GM19193 (cell line): ENCODE results near the gene DTX4.

Experiments
- POLR2A ChIP-seq: IDR thresholded peaks from 4 replicates; pipeline ENCODE4 v1.6.1; 2011; ENCODE audit not compliant: insufficient read depth, insufficient read length; ENCODE audit errors: extremely low read depth

The DTX4 gene

DNA sequence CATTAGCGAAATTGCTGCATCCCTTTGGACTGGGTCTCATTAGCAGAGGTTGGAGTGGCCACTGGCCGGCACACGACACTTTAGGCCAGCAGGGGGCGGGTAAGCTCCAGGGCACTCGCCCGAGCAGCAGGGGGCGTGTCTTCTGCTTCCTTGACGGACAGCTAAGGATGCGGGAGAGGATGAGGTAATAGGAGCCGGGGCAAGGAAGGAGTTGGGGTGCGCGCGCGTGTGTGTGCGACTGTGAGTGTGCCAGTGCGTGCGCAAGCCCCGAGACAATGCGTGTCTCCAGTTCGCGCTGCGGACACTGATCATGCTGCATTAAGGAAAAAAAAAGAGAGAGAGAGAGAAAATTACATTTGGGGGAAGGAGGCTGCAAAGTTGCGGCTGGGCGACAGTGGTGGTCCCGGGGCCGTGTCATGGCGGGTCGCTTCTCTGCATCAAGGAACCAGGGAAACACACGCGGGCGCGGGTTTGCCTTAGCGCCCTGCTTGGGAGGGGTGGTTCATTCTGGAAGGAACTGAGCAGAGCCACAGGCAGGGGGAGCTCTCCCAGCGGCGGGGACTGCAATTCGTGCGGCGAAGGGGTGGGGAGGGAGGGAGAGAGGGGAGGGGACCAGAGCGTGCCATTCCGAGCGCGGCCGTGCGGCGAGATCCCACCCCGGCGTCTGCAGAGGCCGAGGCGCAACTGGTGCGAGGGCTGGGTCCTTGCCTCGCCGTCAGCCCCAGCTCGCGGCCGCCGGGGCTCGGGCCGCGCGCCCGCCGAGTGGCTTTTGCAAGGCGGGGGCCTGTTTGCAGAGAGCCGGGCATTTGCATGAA is at the start of gene DTX4:
DTX4 (plus strand) TSS at position 625 of the 815 bp plus-strand sequence. CDS start 464 bp downstream, outside the sequence.
- TF ChIP-seq POLR2A, result peak; percentile 10

DNA sequence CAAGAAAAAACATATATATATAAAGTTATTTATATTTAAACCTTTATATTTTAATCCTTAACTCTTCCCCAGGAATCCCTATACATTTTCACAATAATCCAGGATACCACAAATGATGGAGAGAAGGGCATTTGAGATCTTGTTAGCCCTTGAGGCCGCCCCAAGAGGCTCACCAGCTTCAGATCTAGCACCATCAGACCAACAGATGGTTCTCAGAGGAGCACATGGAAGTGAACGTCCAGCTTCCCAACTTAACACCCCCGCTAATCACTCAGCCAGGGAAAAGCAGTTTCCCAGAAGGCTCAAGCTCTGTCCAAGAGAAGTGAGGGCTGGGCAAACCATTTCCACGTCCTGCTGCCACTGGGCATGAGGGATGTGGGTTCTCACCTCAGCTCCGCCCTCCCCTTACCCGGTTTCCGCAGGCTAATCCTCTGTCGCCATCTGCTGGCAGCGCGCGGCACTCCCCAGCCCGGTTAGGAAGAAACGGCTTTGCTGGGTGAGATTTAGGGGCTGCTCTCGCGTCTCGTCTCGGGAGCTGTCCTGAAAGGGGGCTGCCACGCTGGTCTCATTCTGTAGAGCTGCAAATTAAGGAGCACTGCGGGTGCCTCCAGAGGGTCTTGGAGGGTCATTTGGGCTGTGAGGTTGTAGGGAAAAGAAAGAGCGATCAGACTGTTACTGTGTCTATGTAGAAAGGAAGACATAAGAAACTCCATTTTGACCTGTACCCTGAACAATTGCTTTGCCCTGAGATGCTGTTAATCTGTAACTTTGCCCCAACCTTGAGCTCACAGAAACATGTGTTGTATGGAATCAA is 36.1 kb upstream of the DTX4 start:
- TF ChIP-seq POLR2A, result no peak

DNA sequence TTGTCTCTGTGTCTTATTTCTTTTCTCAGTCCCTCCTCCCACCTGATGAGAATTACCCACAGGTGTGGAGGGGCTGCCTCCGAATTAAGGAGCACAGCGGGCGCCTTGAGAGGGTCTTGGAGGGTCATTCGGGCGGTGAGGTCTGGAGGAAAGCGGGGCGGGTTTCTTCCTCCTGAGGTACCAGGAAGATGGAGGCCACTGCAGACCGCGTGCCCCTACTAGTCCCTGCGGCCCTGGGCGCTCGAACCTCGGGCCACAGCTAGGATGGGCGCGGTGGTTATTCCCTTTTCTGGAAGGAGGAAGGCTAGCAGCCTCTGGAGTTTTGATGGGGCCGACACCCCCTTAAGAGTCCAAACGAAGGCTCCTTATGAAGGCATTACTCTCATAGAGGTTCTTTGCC is 34.7 kb upstream of the DTX4 start:
- TF ChIP-seq POLR2A, result no peak

DNA sequence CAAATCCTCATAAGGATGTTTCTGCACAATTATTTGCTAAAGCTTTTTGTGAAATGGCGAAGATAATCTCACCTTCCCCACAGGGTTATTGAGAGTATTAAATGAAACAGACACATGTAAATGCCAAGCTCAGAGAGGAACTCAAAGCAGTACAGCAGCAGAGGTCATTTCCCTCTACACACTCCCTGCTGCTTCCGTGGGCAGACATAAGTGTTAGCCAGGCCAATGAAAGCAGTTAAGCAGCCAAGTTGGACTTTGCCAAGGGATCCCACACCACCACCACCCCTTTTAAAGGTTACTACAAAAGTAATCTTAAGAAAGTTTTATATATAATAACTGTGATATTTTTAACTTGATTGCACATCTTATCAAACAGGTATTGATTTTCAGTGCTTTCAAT is 33.3 kb upstream of the DTX4 start:
- TF ChIP-seq POLR2A, result no peak

DNA sequence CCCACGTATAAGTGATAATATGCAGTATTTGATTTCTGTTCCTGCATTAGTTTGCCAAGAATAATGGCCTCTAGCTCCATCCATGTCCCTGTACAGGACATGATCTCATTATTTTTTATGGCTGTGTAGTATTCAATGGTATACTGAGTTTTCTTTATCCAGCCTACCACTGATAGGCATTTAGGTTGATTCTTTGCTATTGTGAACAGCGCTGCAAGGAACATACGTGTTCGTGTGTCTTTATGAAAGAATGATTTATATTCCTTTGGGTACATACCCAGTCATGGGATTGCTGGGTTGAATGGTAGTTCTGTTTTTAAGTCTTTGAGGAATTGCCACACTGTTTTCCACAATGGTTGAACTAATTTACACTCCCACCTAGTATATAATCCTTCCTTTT is 30.7 kb upstream of the DTX4 start:
- TF ChIP-seq POLR2A, result no peak

DNA sequence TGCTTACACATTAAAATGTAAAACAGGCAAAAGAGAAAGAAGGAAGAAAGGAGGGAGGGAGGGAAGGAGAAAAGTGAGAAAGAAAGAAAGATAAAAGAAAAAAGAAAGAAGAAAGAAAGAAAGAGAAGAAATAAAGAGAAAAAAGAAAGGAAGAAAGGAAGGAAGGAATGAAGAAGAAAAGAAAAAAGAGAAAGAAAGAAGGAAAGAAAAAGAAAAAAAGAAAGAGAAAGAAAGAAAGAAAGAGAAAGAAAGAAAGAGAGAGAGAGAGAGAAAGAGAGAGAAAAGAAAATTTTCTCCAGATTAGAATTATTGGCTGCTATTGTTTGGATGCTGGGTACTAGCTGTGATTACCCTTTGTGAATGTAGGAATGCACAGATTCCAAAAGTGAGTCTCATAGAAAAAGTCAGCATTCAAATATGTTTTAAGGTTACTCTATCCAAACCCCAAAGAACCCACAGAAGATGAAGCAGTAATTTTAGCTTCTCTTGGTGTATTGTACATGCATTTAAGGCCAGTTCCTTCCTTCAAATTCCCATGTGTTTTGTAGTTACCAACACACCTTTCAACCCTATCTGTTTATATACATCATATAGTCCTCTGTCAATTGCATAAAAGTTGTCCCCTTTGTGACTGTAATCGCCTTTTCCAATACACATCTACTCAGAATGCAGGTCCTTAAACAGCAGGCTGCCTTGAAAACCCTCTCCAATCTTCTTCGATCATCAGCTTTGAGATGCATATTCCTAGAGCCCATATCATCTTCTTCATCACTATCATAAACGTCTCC is 30.1 kb upstream of the DTX4 start:
- TF ChIP-seq POLR2A, result no peak

DNA sequence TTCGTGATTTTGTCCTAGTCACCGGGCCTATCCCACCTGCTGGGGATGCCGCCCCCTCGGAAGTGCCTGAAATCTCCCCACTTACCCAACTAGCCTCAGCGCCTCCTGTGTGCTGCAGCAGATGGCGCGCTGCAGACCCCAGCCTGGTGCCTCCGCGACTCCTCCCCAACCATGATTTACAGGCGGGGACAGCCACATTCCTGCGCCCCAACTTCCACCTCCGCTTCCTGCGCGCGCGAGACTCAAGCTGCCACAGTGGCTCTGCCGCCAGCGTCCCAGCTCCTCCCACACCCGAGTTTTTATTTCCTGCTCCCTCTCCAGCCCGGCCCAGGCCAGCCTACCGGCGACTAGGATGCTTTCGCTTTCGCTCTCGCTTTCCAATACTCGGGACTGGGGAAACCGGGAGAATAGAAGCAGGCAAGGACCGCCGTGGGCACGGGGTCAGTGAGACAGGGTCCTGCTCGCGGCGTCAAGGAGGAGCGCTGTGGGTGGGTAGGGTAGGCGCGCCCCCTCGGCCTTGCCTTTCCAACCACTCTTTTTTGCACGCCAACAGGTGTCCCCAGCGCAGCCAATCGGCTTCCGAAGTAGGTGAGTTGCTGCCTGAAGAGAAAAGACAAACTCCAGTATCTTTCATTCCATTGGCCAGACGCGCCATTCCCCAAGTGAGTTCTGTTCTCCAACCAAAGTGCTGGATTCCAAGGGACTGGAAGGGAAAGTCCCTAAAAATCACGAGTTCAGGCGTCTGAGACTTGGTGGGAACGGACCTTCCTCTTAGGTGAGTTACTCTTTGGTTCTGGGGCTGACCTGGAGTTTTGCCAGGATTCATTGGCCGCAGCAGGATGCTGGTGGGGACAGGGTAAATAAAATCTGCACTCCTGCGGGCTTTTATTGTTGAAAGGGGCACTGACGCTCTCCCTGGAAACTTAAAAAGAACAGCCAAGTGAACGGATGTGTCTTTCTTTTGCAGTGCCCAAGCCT is 29.1 kb upstream of the DTX4 start, which contains the start of gene FAM111A:
FAM111A (plus strand) TSS at position 327 of the 978 bp plus-strand sequence. CDS start 6,017 bp downstream, outside the sequence.
- TF ChIP-seq POLR2A, result peak; percentile 65

DNA sequence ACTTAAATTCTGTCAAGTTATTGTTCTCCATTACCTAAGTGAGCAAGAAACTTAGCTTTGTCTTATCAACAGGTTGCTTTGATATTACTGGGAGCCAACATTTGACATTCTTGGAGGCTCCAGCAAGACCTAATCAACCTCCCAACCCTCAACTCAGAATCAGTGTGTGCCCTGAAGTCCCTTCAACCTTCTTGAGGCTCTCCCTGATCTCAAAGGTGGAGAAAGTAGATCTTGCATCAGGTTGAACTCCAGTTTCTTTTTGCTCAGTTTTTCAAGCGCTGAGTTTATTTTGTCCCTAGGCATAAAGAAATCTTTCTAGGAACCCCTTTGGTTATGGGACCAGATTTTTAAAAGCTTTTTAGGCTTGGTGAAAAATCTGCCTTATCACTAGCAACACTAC is 27.8 kb upstream of the DTX4 start:
- no peak for TF ChIP-seq POLR2A

DNA sequence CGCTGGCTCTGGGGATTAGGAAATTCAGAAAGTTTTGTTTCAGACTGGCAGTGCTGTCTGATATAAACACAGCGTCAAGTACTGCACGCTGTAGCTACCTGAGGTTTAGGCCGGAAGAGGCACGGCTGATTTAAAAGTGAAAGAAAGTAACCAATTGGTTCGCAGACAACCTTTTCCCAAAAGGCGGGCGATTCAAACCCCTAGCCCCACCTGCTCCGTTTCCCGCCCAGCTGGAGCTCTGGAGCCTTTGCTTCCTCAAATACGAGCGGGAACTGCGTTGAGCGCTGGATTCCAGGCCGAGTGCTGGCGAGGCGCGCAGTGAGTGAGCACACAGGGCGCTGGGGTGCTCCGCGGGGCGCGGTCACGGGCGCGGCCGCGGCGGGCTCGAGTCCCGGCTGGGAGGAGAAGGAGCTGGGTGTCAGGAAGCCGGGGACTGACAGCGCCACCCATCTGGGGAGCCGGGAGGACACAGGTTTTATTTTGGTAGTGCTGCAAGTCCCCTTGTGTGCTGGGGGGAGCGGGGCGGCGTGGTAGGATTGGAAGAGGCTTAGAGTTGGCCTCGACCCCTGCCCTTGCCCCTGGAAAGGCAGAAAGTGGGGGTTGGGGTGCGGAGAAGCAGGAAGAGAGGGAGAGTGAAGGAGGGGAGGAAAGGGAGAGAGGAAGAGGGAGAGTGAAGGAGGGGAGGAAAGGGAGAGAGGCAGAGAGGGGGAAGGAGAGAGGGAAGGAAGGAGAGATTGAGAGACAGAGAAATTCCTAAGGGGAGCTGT is 27.2 kb upstream of the DTX4 start:
- TF ChIP-seq POLR2A, result peak; percentile 78

DNA sequence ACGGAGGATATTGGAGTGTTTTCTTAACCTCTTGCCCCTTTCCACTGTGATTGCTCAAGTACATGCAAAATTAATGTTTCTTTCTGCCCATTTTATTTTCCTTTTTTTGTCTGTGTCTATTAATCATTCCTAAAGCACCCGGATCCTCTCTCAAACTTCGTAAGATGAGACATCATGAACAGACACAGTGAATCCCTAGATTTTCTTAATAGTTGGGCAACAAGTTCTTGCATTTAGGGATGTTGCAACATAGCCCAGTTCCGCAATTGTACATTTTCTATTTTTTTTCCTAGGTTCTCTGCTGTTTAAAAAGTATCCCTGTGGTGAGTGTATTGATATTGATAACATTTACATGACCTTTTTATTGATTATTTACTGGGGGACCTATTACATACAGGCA is 26.4 kb upstream of the DTX4 start:
- TF ChIP-seq POLR2A, result no peak

DNA sequence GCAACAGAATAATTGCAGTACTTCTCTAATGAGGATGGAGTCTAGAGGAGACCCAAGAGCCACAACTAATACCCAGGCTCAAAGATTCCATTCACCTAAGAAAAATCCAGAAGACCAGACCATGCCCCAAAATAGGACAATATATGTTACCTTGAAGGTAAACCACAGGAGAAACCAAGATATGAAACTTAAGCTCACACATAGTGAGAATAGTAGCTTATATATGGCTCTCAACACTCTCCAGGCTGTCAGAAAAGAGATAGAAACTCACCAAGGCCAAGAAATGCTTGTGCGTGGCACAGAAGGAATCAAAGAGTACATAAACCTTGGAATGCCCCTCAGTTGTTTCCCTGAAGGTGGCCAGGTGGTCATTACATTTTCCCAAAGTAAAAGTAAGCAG is 20.2 kb upstream of the DTX4 start:
- no peak for TF ChIP-seq POLR2A

DNA sequence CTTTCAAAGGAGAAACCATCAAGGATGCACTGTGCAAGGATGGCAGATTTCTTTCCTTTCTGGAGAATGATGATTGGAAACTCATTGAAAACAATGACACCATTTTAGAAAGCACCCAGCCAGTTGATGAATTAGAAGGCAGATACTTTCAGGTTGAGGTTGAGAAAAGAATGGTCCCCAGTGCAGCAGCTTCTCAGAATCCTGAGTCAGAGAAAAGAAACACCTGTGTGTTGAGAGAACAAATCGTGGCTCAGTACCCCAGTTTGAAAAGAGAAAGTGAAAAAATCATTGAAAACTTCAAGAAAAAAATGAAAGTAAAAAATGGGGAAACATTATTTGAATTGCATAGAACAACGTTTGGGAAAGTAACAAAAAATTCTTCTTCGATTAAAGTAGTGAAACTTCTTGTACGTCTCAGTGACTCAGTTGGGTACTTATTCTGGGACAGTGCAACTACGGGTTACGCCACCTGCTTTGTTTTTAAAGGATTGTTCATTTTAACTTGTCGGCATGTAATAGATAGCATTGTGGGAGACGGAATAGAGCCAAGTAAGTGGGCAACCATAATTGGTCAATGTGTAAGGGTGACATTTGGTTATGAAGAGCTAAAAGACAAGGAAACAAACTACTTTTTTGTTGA is 19.5 kb upstream of the DTX4 start:
- TF ChIP-seq POLR2A, result no peak

DNA sequence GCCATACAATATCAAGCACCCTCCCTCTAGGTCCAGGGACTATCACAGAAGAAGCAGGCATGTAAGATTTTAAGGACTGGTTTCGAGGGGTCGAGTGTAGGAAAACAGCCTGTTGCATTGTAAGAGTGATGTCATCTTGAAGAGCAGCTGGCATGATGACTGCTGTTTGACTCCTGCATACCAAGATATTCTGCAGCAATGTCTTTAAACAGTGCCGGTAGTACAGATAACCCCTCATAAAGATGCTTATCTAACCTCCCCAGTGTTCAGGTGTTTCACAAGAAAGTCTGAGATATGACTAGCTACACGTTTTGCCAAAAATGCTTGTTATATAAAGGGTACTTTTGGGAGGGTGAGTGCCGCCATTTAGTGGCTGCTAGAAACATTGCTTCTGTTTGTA is 17.3 kb upstream of the DTX4 start:
- no peak for TF ChIP-seq POLR2A

DNA sequence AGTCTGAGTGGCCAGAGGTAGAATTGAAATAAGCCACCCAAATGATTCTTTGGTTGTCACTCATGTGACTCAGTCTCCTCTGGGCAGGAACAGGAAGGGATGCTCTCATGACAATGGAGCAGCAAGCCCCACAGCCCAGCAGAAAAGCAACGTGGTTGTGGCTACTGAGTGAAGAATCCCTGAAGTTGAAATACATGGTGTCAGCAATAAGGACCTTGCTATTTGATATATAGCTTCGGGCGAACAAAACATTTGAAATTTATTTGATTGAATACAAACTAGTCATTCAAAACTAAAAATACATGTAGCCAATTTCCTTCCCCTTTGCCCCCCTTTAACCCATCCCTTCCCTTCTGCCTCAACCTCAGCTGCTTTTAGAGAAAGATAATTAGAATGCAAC is 14.5 kb upstream of the DTX4 start:
- no peak for TF ChIP-seq POLR2A
